Measurements from ENCODE around the gene ENPP6. TPM values are rescaled to one million over a fixed set of nuclear protein-coding genes. Genes with fewer than 3 reads are reported as not detected.

The ENPP6 gene
- polyA plus RNA-seq, 2 of the 4 experiments (the other 2 are of a cell fraction), result not detected

DNA sequence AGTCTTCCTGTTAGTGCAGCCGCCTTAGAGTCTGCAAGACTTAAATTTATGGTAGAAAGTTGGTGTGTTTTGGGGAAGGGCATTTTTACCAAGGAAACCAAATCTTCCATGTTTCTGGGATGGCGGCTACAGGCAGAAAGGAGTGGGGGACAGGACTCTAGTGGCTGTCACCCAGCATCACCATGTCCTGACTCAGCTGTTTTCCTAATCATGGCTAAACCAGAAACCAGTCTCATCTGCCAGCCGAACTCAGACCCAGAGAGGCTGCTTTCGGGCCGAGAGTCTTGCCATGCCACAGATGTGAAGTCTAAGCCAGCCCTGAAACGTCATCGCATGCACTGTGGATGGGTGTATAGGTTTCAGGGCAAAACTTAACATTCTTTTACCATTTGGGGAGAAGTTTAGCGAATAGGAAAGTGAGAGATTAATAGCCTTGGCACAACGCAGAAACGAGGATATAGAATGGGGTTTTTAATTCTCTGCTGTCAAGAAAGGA lies 109.6 kb downstream of the ENPP6 start:
- peak; percentile 42 for TF ChIP-seq MAFK (IDR thresholded peaks at IDR 0.05; ENCODE audit: partially characterized antibody)
- TF ChIP-seq EHF (CRISPR knock-in tag; IDR thresholded peaks at IDR 0.05), result no peak
- ChIA-PET POLR2A (no interaction called here), CTCF (no interaction called here)
- H3K27ac ChIP-seq, result no peak overlapping the region
- H3K4me1 ChIP-seq, result peaks cover 11% of the 10 kb centered on the region
- ATAC-seq (no peak), FAIRE-seq (no peak), DNase-seq (ENCODE audit: low read depth in 1 of 2, low spot score in 1 of 2) (no peak)
- H3K4me2 ChIP-seq, result no peak overlapping the region
- 77% methylated on average over 10 of the region's 10 CpGs for WGBS (ENCODE audit: missing lambda C conversion rate)
- no peak overlapping the region for H3K4me3 ChIP-seq
- H3K9me3 ChIP-seq, result peaks cover 3% of the 10 kb centered on the region; the same call in 1 of the 3 replicates

GRCh38 chr4:184104419-184105101 lies 113.1 kb downstream of the ENPP6 start:
- H3K4me3 ChIP-seq, result no peak overlapping the region
- peak; percentile 26 to 87 for DNase-seq (ENCODE audit: low read depth in 1 of 2, low spot score in 1 of 2)
- no peak for FAIRE-seq
- ChIA-PET CTCF (interaction anchor here (1.1 kb wide), 1 partner anchor 264 kb away, joined by 4 read pairs; no protein-coding TSS in a partner anchor), POLR2A (interaction anchor here (1.5 kb wide), 1 partner anchor 117 kb away, joined by 4 read pairs; no protein-coding TSS in a partner anchor)
- peak overlapping the region; percentile 44; the same call in 2 of the 3 replicates for H3K4me2 ChIP-seq
- H3K9me3 ChIP-seq, result peaks cover 3% of the 10 kb centered on the region; the same call in 1 of the 3 replicates
- H3K27ac ChIP-seq, result peak overlapping the region; percentile 64 to 71; a peak in 5 of 6 replicates
- peak; percentile 59 to 79; a peak in 3 of 6 replicates for ATAC-seq
- no peak for TF ChIP-seq CBX2 (IDR thresholded peaks at IDR 0.05; ENCODE audit: borderline replicate concordance, low read depth)
- no peak for TF ChIP-seq POLR2A (IDR thresholded peaks at IDR 0.05; ENCODE audit: low read length)
- TF ChIP-seq KDM1A (IDR thresholded peaks at IDR 0.05; ENCODE audit: low read depth), result no peak
- peak; percentile 77 for TF ChIP-seq GATA3 (IDR thresholded peaks at IDR 0.05; ENCODE audit: borderline replicate concordance)
- TF ChIP-seq RARB (CRISPR knock-in tag; IDR thresholded peaks at IDR 0.05), result no peak
- TF ChIP-seq FOSL2 (IDR thresholded peaks at IDR 0.05), result no peak
- TF ChIP-seq FOSL2 (CRISPR knock-in tag; IDR thresholded peaks at IDR 0.05), result peak; percentile 63
- no peak for TF ChIP-seq PHF8 (IDR thresholded peaks at IDR 0.05; ENCODE audit: borderline replicate concordance, low read depth)
- no peak for TF ChIP-seq HEYL (CRISPR knock-in tag; IDR thresholded peaks at IDR 0.05)
- TF ChIP-seq ZSCAN20 (CRISPR knock-in tag; IDR thresholded peaks at IDR 0.05), result no peak
- TF ChIP-seq, protein P1, sequence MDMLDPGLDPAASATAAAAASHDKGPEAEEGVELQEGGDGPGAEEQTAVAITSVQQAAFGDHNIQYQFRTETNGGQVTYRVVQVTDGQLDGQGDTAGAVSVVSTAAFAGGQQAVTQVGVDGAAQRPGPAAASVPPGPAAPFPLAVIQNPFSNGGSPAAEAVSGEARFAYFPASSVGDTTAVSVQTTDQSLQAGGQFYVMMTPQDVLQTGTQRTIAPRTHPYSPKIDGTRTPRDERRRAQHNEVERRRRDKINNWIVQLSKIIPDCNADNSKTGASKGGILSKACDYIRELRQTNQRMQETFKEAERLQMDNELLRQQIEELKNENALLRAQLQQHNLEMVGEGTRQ (IDR thresholded peaks at IDR 0.05), result no peak
- TF ChIP-seq JUN (IDR thresholded peaks at IDR 0.05), result peak in 1 of 2 experiments; percentile 55; a peak in 1 of 5 replicates
- TF ChIP-seq, protein P2, sequence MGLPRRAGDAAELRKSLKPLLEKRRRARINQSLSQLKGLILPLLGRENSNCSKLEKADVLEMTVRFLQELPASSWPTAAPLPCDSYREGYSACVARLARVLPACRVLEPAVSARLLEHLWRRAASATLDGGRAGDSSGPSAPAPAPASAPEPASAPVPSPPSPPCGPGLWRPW (IDR thresholded peaks at IDR 0.05), result peak; percentile 39; the same call in 1 of the 2 replicates
- peak in 1 of 2 experiments; percentile 55; a peak in 1 of 4 replicates for TF ChIP-seq CEBPB (IDR thresholded peaks at IDR 0.05)
- no peak for TF ChIP-seq NFE2L2 (conservative IDR thresholded peaks at IDR 0.05; ENCODE audit: low read length)
- TF ChIP-seq FOXS1 (CRISPR knock-in tag; IDR thresholded peaks at IDR 0.05), result no peak
- 0 out of 2 replicates have a peak, but pooled peaks have one; percentile 36 for TF ChIP-seq MAX (IDR thresholded peaks at IDR 0.05)
- no peak for TF ChIP-seq MYC (IDR thresholded peaks at IDR 0.05; ENCODE audit: borderline replicate concordance, low read length)
- TF ChIP-seq NR3C1 (IDR thresholded peaks at IDR 0.05), result no peak
- no peak for TF ChIP-seq ZFP36 (IDR thresholded peaks at IDR 0.05; ENCODE audit: borderline replicate concordance, partially characterized antibody)
- peak; percentile 50; the same call in 1 of the 2 replicates for TF ChIP-seq JUNB (IDR thresholded peaks at IDR 0.05)
- no peak for TF ChIP-seq BCL3 (IDR thresholded peaks at IDR 0.05)
- H3K4me1 ChIP-seq, result peaks cover 11% of the 10 kb centered on the region
- WGBS (ENCODE audit: missing lambda C conversion rate), result 14% methylated on average over 4 of the region's 5 CpGs
